ENCODE results near the gene ZNF664. TPM values are rescaled to one million over a fixed set of nuclear protein-coding genes. Genes with fewer than 3 reads are reported as not detected.

ZNF664 gene
- total RNA-seq, 2 donors from 2014 or later = 131 to 139 TPM

GRCh38 chr12:123983822-123984485 is 10.9 kb downstream of the ZNF664 start:
- no peaks in the 10 kb centered on the region for H3K27me3 Mint-ChIP-seq (ENCODE audit: insufficient read depth)
- Histone ChIP-seq H3K27me3 (ENCODE audit: control insufficient read depth, insufficient read depth, low read length, poor library complexity, severe bottlenecking) (no peaks in the 10 kb centered on the region), H3K9ac (ENCODE audit: extremely low read depth, low read length, poor library complexity, severe bottlenecking) (no peak overlapping the region), H3K4me3 (ENCODE audit: low read length) (no peak overlapping the region), H3K36me3 (ENCODE audit: control insufficient read depth, insufficient read depth, low read length) (peaks cover 60% of the 10 kb centered on the region), H3K4me1 (ENCODE audit: control insufficient read depth, insufficient read depth, low read length) (peaks cover 12% of the 10 kb centered on the region), H3K27ac (ENCODE audit: low read depth, low read length) (no peak overlapping the region), H3K9me3 (ENCODE audit: control insufficient read depth, low read length) (no peaks in the 10 kb centered on the region)
- no peaks in the 10 kb centered on the region for H3K9me3 Mint-ChIP-seq
- H3K27ac Mint-ChIP-seq = no peak overlapping the region
- H3K4me1 Mint-ChIP-seq = peaks cover 40% of the 10 kb centered on the region
- 68 to 76% methylated on average over 6 to 7 of the region's 7 CpGs for WGBS, 2 experiments (ENCODE audit: insufficient coverage in 1 of 2, insufficient read length in 1 of 2)
- H3K36me3 Mint-ChIP-seq (ENCODE audit: low read depth) = peaks cover 42% of the 10 kb centered on the region
- TF ChIP-seq, protein P1, sequence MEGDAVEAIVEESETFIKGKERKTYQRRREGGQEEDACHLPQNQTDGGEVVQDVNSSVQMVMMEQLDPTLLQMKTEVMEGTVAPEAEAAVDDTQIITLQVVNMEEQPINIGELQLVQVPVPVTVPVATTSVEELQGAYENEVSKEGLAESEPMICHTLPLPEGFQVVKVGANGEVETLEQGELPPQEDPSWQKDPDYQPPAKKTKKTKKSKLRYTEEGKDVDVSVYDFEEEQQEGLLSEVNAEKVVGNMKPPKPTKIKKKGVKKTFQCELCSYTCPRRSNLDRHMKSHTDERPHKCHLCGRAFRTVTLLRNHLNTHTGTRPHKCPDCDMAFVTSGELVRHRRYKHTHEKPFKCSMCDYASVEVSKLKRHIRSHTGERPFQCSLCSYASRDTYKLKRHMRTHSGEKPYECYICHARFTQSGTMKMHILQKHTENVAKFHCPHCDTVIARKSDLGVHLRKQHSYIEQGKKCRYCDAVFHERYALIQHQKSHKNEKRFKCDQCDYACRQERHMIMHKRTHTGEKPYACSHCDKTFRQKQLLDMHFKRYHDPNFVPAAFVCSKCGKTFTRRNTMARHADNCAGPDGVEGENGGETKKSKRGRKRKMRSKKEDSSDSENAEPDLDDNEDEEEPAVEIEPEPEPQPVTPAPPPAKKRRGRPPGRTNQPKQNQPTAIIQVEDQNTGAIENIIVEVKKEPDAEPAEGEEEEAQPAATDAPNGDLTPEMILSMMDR (conservative IDR thresholded peaks at IDR 0.05) = peak; percentile 79
- peak; percentile 82 for DNase-seq
- H3K4me3 Mint-ChIP-seq = no peak overlapping the region

DNA sequence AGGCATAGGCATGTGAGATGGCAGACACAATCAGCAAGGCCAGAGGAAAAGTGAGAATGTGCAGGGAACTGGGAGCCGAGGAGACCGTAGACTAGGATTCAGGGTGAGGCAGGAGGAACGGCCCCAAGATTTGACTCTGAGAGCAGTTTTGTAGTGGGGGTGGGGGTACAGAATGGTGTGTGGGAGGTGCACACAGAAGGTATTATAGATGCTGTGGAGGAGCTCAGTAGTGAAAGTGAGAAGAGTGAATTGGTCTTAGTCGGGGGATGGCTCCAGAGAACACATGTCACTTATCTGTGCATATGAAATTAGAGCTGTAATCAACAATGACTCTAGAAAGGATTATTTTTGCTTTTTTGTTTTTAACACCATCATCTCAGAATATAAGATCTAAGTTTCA is 11.9 kb downstream of the ZNF664 start:
- TF ChIP-seq, protein P1 (conservative IDR thresholded peaks at IDR 0.05) = no peak
- Histone ChIP-seq H3K4me1 (ENCODE audit: control insufficient read depth, insufficient read depth, low read length) (peaks cover 12% of the 10 kb centered on the region), H3K27me3 (ENCODE audit: control insufficient read depth, insufficient read depth, low read length, poor library complexity, severe bottlenecking) (no peaks in the 10 kb centered on the region), H3K9me3 (ENCODE audit: control insufficient read depth, low read length) (no peaks in the 10 kb centered on the region), H3K9ac (ENCODE audit: extremely low read depth, low read length, poor library complexity, severe bottlenecking) (no peak overlapping the region), H3K36me3 (ENCODE audit: control insufficient read depth, insufficient read depth, low read length) (peaks cover 61% of the 10 kb centered on the region), H3K4me3 (ENCODE audit: low read length) (no peak overlapping the region), H3K27ac (ENCODE audit: low read depth, low read length) (no peak overlapping the region)
- no peaks in the 10 kb centered on the region for H3K27me3 Mint-ChIP-seq (ENCODE audit: insufficient read depth)
- no peak overlapping the region for H3K27ac Mint-ChIP-seq
- H3K4me1 Mint-ChIP-seq = peaks cover 42% of the 10 kb centered on the region
- no peak overlapping the region for H3K4me3 Mint-ChIP-seq
- H3K36me3 Mint-ChIP-seq (ENCODE audit: low read depth) = peaks cover 43% of the 10 kb centered on the region
- WGBS, 2 experiments (ENCODE audit: insufficient coverage in 1 of 2, insufficient read length in 1 of 2) = 83 to 94% methylated on average over 4 of the region's 4 CpGs
- no peaks in the 10 kb centered on the region for H3K9me3 Mint-ChIP-seq
- no peak for DNase-seq

- H3K27ac Mint-ChIP-seq = no peak overlapping the region
Measured at GRCh38 chr12:123986374-123986965, 13.5 kb downstream of the ZNF664 start.

More at GRCh38 chr12:123986374-123986965, 13.5 kb downstream of the ZNF664 start:
- H3K27me3 Mint-ChIP-seq (ENCODE audit: insufficient read depth) = no peaks in the 10 kb centered on the region
- Histone ChIP-seq H3K4me3 (ENCODE audit: low read length) (no peak overlapping the region), H3K36me3 (ENCODE audit: control insufficient read depth, insufficient read depth, low read length) (peaks cover 65% of the 10 kb centered on the region), H3K27ac (ENCODE audit: low read depth, low read length) (no peak overlapping the region), H3K4me1 (ENCODE audit: control insufficient read depth, insufficient read depth, low read length) (peaks cover 16% of the 10 kb centered on the region), H3K9ac (ENCODE audit: extremely low read depth, low read length, poor library complexity, severe bottlenecking) (no peak overlapping the region), H3K9me3 (ENCODE audit: control insufficient read depth, low read length) (no peaks in the 10 kb centered on the region), H3K27me3 (ENCODE audit: control insufficient read depth, insufficient read depth, low read length, poor library complexity, severe bottlenecking) (no peaks in the 10 kb centered on the region)
- peaks cover 49% of the 10 kb centered on the region for H3K36me3 Mint-ChIP-seq (ENCODE audit: low read depth)
- DNase-seq = no peak
- no peak overlapping the region for H3K4me3 Mint-ChIP-seq
- H3K4me1 Mint-ChIP-seq = peaks cover 45% of the 10 kb centered on the region
- WGBS, 2 experiments (ENCODE audit: insufficient coverage in 1 of 2, insufficient read length in 1 of 2) = 90 to 93% methylated on average over 3 of the region's 3 CpGs
- TF ChIP-seq, protein P1 (conservative IDR thresholded peaks at IDR 0.05) = no peak
- no peaks in the 10 kb centered on the region for H3K9me3 Mint-ChIP-seq
